GM19467 (cell line): Measurements from ENCODE around the gene CGB2.
"Not testable (repeated sequence)": the region's sequence is repeated elsewhere in the genome, so short reads cannot be mapped to it uniquely, and the experiment has no call there.

Source experiments
- ATAC-seq: cut with Tn5 transposase; IDR thresholded peaks from one replicate; pipeline ENCODE4 v1.9.1; 2021; ENCODE audit warnings: mild to moderate bottlenecking, moderate library complexity; ENCODE audit not compliant: unreplicated experiment

Gene CGB2

GRCh38 chr19:49064768-49065611, 33.3 kb downstream of the CGB2 start, which contains the start of gene NTF4:
NTF4 (minus strand) TSS chr19:49064818; CDS start chr19:49061997, 2,821 bp downstream.
- ATAC-seq: no peak

DNA sequence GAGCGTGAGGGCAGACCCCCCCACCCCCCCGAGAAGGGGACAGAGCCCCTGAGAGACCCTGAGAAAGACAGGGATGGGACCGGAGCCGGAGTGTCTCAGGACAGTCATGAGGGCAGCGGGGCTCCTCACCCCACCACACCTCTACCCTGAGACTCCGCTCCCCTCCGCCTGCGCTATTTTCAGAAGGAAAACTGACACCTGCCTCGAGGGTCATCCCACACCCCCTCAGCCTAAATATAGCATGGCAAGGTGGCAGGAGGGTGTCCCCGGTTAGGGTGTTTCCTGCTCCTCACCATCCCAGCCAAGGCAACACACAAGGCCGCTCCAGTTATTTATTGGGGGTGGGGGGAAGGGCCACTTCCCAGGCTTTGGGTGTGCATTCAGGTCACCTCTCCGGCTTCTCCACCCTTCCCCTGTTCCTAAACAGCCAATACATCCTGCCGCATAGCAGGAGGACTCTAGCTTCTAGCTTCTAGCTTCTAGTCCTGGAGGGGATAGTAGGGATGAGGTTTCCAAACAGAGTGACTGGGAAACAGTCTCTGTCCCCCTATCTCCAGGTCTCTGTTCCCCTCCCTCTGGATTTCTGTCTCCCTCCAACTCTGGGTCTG, 34.3 kb downstream of the CGB2 start:
- no peak for ATAC-seq

- no peak for ATAC-seq
Measured at GRCh38 chr19:49067554-49067953, 35.9 kb downstream of the CGB2 start.

DNA sequence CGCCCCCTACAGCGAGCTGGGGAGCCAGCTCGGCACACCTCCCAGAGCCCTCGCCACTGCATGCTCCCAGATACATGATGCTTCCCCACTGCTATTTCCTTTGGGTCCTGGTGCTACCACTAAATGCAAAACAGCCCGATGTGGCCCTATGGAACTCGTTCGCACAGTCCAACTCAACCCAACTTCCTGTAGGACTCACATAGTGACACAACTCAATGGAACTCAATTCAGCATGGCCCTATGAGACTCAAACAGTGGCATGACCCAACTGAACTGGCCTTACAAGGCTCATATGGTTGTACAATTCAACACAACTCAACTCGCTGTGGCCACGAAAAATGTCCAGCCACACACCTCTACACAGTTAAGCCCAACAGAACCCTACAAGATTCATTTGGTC, 37.3 kb downstream of the CGB2 start:
- no peak for ATAC-seq

DNA sequence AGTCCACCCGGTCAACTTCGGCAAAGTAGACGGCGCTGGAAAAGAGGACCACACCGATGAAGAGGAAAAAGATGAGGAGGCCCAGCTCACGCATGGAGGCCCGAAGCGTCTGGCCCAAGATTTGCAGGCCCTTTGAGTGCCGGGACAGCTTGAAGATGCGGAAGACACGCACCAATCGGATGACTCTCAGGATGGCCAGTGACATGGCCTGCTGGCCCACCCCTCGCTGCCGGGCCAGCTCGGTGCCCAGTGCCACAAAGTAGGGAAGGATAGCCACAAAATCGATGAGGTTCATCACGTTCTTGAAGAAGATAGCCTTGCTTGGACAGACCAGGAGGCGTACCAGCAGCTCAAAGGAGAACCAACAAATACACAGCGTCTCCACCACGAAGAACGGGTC, 38.7 kb downstream of the CGB2 start:
- ATAC-seq: no peak

GRCh38 chr19:49071860-49072547, 40.3 kb downstream of the CGB2 start:
- ATAC-seq: no peak

- no peak for ATAC-seq
Measured at GRCh38 chr19:49073514-49074378, 42.1 kb downstream of the CGB2 start.

- not testable (repeated sequence) for ATAC-seq
Measured at GRCh38 chr19:49074869-49075268, 43.2 kb downstream of the CGB2 start.

GRCh38 chr19:49080392-49080791, 48.7 kb downstream of the CGB2 start:
- ATAC-seq: no peak

GRCh38 chr19:49081273-49081672, 49.6 kb downstream of the CGB2 start:
- ATAC-seq: no peak
